ENCODE results near the gene HOXB1.

The HOXB1 gene

DNA sequence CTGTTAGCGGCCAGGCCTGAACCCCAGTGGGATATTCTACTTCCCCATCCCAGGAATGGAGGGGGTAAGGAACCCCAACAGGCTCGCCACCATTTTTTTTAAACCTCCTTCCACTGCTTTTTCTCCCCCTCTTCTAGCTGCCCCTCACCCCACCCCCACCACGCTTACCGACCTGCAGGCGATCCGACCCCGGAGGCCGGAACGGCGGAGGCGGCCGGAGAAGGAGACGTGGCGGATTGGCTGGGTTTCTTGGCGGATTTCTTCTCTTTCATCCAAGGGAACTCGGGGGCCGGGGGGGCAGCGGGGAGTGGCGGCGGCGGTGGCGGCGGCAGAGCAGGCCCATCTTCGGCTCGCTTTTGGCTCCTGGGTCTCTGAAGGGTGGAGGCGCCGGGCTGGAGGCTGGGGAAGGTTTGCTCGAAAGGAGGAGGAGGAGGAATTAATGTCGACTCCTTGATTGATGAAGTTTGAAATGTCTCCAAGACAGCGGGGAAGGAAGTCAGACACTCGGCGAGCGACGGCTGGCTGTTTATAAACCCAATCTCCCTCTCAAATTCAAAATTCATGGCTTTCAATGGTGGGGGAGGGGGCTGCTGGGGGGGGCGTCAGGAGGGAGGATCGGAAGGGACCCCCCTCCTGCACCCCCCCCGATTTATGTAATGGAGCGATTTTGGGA lies 13.7 kb upstream of the HOXB1 start:
- Histone ChIP-seq H4K20me1 (ENCODE audit: insufficient read depth, low read length) (no peaks in the 10 kb centered on the region), H3K27me3 (ENCODE audit: insufficient read depth, low read length, poor library complexity) (peaks cover 43% of the 10 kb centered on the region), H3K4me2 (ENCODE audit: insufficient read depth, low read length) (no peak overlapping the region), H3K36me3 (ENCODE audit: insufficient read depth, low read length) (no peaks in the 10 kb centered on the region), H3K9ac (ENCODE audit: low read depth, low read length) (no peak overlapping the region), H3K79me2 (ENCODE audit: insufficient read depth, low read length) (no peaks in the 10 kb centered on the region), H3K9me3 (ENCODE audit: insufficient read depth, low read length, severe bottlenecking) (no peaks in the 10 kb centered on the region), H3K4me1 (ENCODE audit: insufficient read depth, low read length) (no peaks in the 10 kb centered on the region), H2AFZ (ENCODE audit: low read depth, low read length) (no peak overlapping the region), H3K4me3 (ENCODE audit: low read depth in 1 of 2, low read length in 2 of 2) (no peak overlapping the region), H3K27ac (ENCODE audit: low read length) (no peak overlapping the region)
- DNase-seq (no peak), ATAC-seq (ENCODE audit: insufficient read depth, low read depth) (no peak)
- TF ChIP-seq EZH2 (IDR thresholded peaks at IDR 0.05; ENCODE audit: borderline replicate concordance, low read depth, low read length, severe bottlenecking) (no peak), CTCF (IDR thresholded peaks at IDR 0.05; ENCODE audit: borderline replicate concordance, extremely low read depth, low read length, poor library complexity, severe bottlenecking) (no peak)

GRCh38 chr17:48543854-48544348 lies 13.1 kb upstream of the HOXB1 start:
- H3K27ac ChIP-seq (ENCODE audit: low read length): no peak overlapping the region
- no peak overlapping the region for H2AFZ ChIP-seq (ENCODE audit: low read depth, low read length)
- H3K9ac ChIP-seq (ENCODE audit: low read depth, low read length): no peak overlapping the region
- DNase-seq: no peak
- ATAC-seq (ENCODE audit: insufficient read depth, low read depth): no peak
- H4K20me1 ChIP-seq (ENCODE audit: insufficient read depth, low read length): no peaks in the 10 kb centered on the region
- H3K36me3 ChIP-seq (ENCODE audit: insufficient read depth, low read length): no peaks in the 10 kb centered on the region
- peaks cover 49% of the 10 kb centered on the region for H3K27me3 ChIP-seq (ENCODE audit: insufficient read depth, low read length, poor library complexity)
- no peak overlapping the region for H3K4me2 ChIP-seq (ENCODE audit: insufficient read depth, low read length)
- H3K4me3 ChIP-seq (ENCODE audit: low read depth in 1 of 2, low read length in 2 of 2): no peak overlapping the region
- no peaks in the 10 kb centered on the region for H3K4me1 ChIP-seq (ENCODE audit: insufficient read depth, low read length)
- no peaks in the 10 kb centered on the region for H3K9me3 ChIP-seq (ENCODE audit: insufficient read depth, low read length, severe bottlenecking)
- H3K79me2 ChIP-seq (ENCODE audit: insufficient read depth, low read length): no peaks in the 10 kb centered on the region
- TF ChIP-seq CTCF (IDR thresholded peaks at IDR 0.05; ENCODE audit: borderline replicate concordance, extremely low read depth, low read length, poor library complexity, severe bottlenecking): no peak
- no peak for TF ChIP-seq EZH2 (IDR thresholded peaks at IDR 0.05; ENCODE audit: borderline replicate concordance, low read depth, low read length, severe bottlenecking)

DNA sequence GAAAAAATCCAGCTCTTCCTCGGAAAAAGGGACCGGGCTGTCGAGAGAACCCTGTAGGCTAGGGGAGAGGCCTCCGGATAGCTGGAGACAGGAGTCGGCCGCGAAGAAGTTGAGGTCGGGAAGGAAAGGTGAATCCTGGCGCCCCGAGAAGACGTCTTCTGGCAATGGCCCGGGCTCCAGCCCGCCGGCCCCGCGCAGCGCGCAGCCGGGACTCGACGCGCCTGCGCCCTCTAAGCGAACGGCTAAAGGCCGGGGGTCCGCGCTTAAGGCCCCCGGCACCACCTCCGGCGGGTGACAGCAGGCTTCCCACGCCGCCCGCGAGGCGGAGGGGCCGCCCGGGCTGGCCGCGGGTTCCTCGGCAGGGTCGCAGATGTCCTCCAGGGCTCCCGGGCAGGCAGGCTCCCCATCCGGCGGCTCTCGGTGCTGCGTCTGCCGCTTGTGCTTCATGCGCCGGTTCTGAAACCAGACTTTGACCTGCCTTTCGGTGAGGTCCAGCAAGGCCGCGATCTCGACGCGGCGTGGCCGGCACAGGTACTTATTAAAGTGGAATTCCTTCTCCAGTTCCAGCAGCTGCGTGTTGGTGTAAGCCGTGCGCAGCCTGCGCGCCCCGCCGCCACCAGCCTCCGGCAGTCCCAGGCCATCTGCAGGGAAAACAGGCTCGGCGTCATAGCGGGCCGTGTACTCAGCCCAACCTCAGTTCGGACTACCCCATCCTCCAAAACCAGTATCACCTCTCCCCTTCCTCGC lies 12.5 kb upstream of the HOXB1 start:
- no peaks in the 10 kb centered on the region for H3K9me3 ChIP-seq (ENCODE audit: insufficient read depth, low read length, severe bottlenecking)
- no peaks in the 10 kb centered on the region for H3K4me1 ChIP-seq (ENCODE audit: insufficient read depth, low read length)
- H2AFZ ChIP-seq (ENCODE audit: low read depth, low read length): no peak overlapping the region
- no peak overlapping the region for H3K4me2 ChIP-seq (ENCODE audit: insufficient read depth, low read length)
- no peaks in the 10 kb centered on the region for H3K36me3 ChIP-seq (ENCODE audit: insufficient read depth, low read length)
- no peak for ATAC-seq (ENCODE audit: insufficient read depth, low read depth)
- TF ChIP-seq CTCF (IDR thresholded peaks at IDR 0.05; ENCODE audit: borderline replicate concordance, extremely low read depth, low read length, poor library complexity, severe bottlenecking): no peak
- H3K79me2 ChIP-seq (ENCODE audit: insufficient read depth, low read length): no peaks in the 10 kb centered on the region
- no peak overlapping the region for H3K27ac ChIP-seq (ENCODE audit: low read length)
- H4K20me1 ChIP-seq (ENCODE audit: insufficient read depth, low read length): no peaks in the 10 kb centered on the region
- no peak overlapping the region for H3K9ac ChIP-seq (ENCODE audit: low read depth, low read length)
- no peak for DNase-seq
- H3K4me3 ChIP-seq (ENCODE audit: low read depth in 1 of 2, low read length in 2 of 2): no peak overlapping the region
- peaks cover 43% of the 10 kb centered on the region for H3K27me3 ChIP-seq (ENCODE audit: insufficient read depth, low read length, poor library complexity)

Measured in DND-41 (cell line).